HepG2 (cell line): ENCODE measurements around the gene C20orf204. TPM values are rescaled to one million over a fixed set of nuclear protein-coding genes. Genes with fewer than 3 reads are reported as not detected.
A peak's percentile ranks its signal among the peaks of the same experiment; 100 is the strongest.

Experiments
- ARNT ChIP-seq: fragments of 450-650 bp; IDR thresholded peaks from 2 replicates; pipeline ENCODE4 v1.6.1; 2017
- ASH2L ChIP-seq: fragments of 300-600, 200-600 bp; sonication (generic); IDR thresholded peaks from 2 replicates; pipeline ENCODE4 v1.7.0; 2017; ENCODE audit warnings: low read depth, mild to moderate bottlenecking, moderate library complexity, mixed read lengths, low read length; ENCODE audit not compliant: insufficient read length
- FOXO4 ChIP-seq: sonication (generic); formaldehyde crosslinking; conservative IDR thresholded peaks from 2 replicates; pipeline ENCODE4 v1.8.1; 2023; ENCODE audit warnings: missing genetic modification reagents
- NFE2L1 ChIP-seq: sonication (generic); formaldehyde crosslinking; IDR thresholded peaks from 2 replicates; pipeline ENCODE4 v1.4.0; 2020; ENCODE audit warnings: missing genetic modification reagents, mild to moderate bottlenecking, borderline replicate concordance
- NKX3-1 ChIP-seq: sonication (generic); formaldehyde crosslinking; IDR thresholded peaks from 2 replicates; pipeline ENCODE4 v1.5.0; 2020; ENCODE audit warnings: missing genetic modification reagents
- SMAD1 ChIP-seq: sonication (generic); formaldehyde crosslinking; IDR thresholded peaks from 2 replicates; pipeline ENCODE4 v1.4.0; 2020; ENCODE audit warnings: missing genetic modification reagents, low read depth, mild to moderate bottlenecking, borderline replicate concordance
- SMC3 ChIP-seq: IDR thresholded peaks from 2 replicates; pipeline ENCODE4 v1.6.1; 2011; ENCODE audit warnings: low read length, improper control_type of control experiment
- THAP9 ChIP-seq: sonication (generic); formaldehyde crosslinking; IDR thresholded peaks from 2 replicates; pipeline ENCODE4; 2020; ENCODE audit warnings: missing genetic modification reagents, mild to moderate bottlenecking, borderline replicate concordance
- TOE1 ChIP-seq: sonication (generic); formaldehyde crosslinking; IDR thresholded peaks from 2 replicates; pipeline ENCODE4 v1.4.0; 2020; ENCODE audit warnings: mild to moderate bottlenecking, missing genetic modification reagents
- TSC22D2 ChIP-seq: sonication (generic); formaldehyde crosslinking; IDR thresholded peaks from 2 replicates; pipeline ENCODE4 v1.5.1; 2020; ENCODE audit warnings: missing genetic modification reagents, mild to moderate bottlenecking, borderline replicate concordance
- ZKSCAN1 ChIP-seq: fragments of 150-350 bp; IDR thresholded peaks from 2 replicates; pipeline ENCODE4 v1.6.1; 2014; ENCODE audit warnings: low read length
- ZNF367 ChIP-seq: sonication (generic); formaldehyde crosslinking; IDR thresholded peaks from 2 replicates; pipeline ENCODE4 v1.4.0; 2020; ENCODE audit warnings: missing genetic modification reagents, borderline replicate concordance
- ZNF44 ChIP-seq: sonication (generic); formaldehyde crosslinking; IDR thresholded peaks from 2 replicates; pipeline ENCODE4 v1.5.1; 2020; ENCODE audit warnings: mild to moderate bottlenecking, missing genetic modification reagents
- ZNF441 ChIP-seq: sonication (generic); formaldehyde crosslinking; IDR thresholded peaks from 2 replicates; pipeline ENCODE4 v1.7.0; 2021; ENCODE audit warnings: missing genetic modification reagents, borderline replicate concordance
- ZNF609 ChIP-seq: sonication (generic); formaldehyde crosslinking; IDR thresholded peaks from 2 replicates; pipeline ENCODE4 v1.4.0; 2020; ENCODE audit warnings: mild to moderate bottlenecking, missing genetic modification reagents, borderline replicate concordance
- ZNF615 ChIP-seq: sonication (generic); formaldehyde crosslinking; IDR thresholded peaks from 2 replicates; pipeline ENCODE4 v1.5.0; 2020; ENCODE audit warnings: mild to moderate bottlenecking, missing genetic modification reagents, borderline replicate concordance
- ZNF713 ChIP-seq: sonication (generic); formaldehyde crosslinking; IDR thresholded peaks from 2 replicates; pipeline ENCODE4 v1.4.0; 2020; ENCODE audit warnings: mild to moderate bottlenecking, missing genetic modification reagents
- polyA plus RNA-seq, 8 experiments: library from polyadenylated mRNA; depleted of rRNA in 3 of 8; stranded (reverse) in 7 of 8; unstranded in 1 of 8; fragments of >200 nt; fragmentation: Illumina TruSeq in 4 of 8; extraction: Trizol in 4 of 8; gene quantifications; 2 replicates each; pipeline versions ENCODE4 v1.2.1 to v1.2.3, GENCODE V29; 2011 to 2016; ENCODE audit warnings: low read depth in 4 of 8, missing spikeins in 1 of 8, mixed read lengths in 1 of 8; ENCODE audit not compliant: insufficient read depth in 1 of 8
- total RNA-seq, 5 experiments: library from RNA; depleted of rRNA; stranded (reverse); fragments of >200 nt; fragmentation: Illumina TruSeq; extraction: Trizol; gene quantifications; 2 replicates each; pipeline ENCODE4 v1.2.3, GENCODE V29; 2016; ENCODE audit warnings: low read depth in 1 of 5

Gene C20orf204
- total and polyA plus RNA-seq, 2 of the 13 experiments (the other 11 are each of a cell fraction or from before 2014, with no cell fraction given): 22.1 to 80.0 TPM

- TF ChIP-seq ZNF609 (CRISPR knock-in tag): no peak; the same call in 1 of the 2 replicates
- TF ChIP-seq ZNF367 (CRISPR knock-in tag): no peak
- no peak for TF ChIP-seq SMAD1 (CRISPR knock-in tag)
- no peak for TF ChIP-seq ZNF713 (CRISPR knock-in tag)
- no peak for TF ChIP-seq ZKSCAN1
- no peak for TF ChIP-seq ZNF441 (CRISPR knock-in tag)
- TF ChIP-seq FOXO4 (CRISPR knock-in tag): peak; percentile 95
- TF ChIP-seq THAP9 (CRISPR knock-in tag): no peak
- no peak for TF ChIP-seq ZNF615 (CRISPR knock-in tag)
- TF ChIP-seq TSC22D2 (CRISPR knock-in tag): no peak
- peak; percentile 33 for TF ChIP-seq ASH2L
- TF ChIP-seq ARNT: no peak
- peak; percentile 91; the same call in 1 of the 2 replicates for TF ChIP-seq NFE2L1 (CRISPR knock-in tag)
- TF ChIP-seq SMC3: no peak
- TF ChIP-seq ZNF44 (CRISPR knock-in tag): no peak
- TF ChIP-seq NKX3-1 (CRISPR knock-in tag): no peak; the same call in 1 of the 2 replicates
- TF ChIP-seq TOE1 (CRISPR knock-in tag): no peak
Observed at GRCh38 chr20:64063389-64064144, 27.6 kb downstream of the C20orf204 start (continued).
